Effector memory CD4-positive, alpha-beta T cell (primary cell): Measurements from ENCODE around the gene PKDCC.
A peak's percentile ranks its signal among the peaks of the same experiment; 100 is the strongest.

Experiments
- DNase-seq, 3 donors: peaks; one replicate each; pipeline ENCODE4 v3.0.0-alpha.2; 2020
- H3K27ac ChIP-seq: 2 replicates; pipeline ENCODE4 v1.7.0; 2013; ENCODE audit warnings: mild to moderate bottlenecking, low read length, moderate library complexity; ENCODE audit not compliant: insufficient read depth, poor library complexity, severe bottlenecking
- H3K27me3 ChIP-seq: replicated peaks from 2 replicates; pipeline ENCODE4 v1.7.0; 2013; ENCODE audit warnings: mild to moderate bottlenecking, low read length; ENCODE audit not compliant: insufficient read depth, control insufficient read depth, poor library complexity, severe bottlenecking
- H3K36me3 ChIP-seq: 2 replicates; pipeline ENCODE4 v1.7.0; 2013; ENCODE audit warnings: mild to moderate bottlenecking, low read length, moderate library complexity; ENCODE audit not compliant: control insufficient read depth, insufficient read depth
- H3K4me1 ChIP-seq: 2 replicates; pipeline ENCODE4 v1.7.0; 2013; ENCODE audit warnings: low read length, mild to moderate bottlenecking; ENCODE audit not compliant: control insufficient read depth, insufficient read depth, poor library complexity, severe bottlenecking
- H3K4me3 ChIP-seq: 2 replicates; pipeline ENCODE4 v1.7.0; 2013; ENCODE audit warnings: low read length, low read depth, mild to moderate bottlenecking; ENCODE audit not compliant: insufficient read depth, poor library complexity, severe bottlenecking
- H3K9me3 ChIP-seq: 2 replicates; pipeline ENCODE4 v1.7.0; 2013; ENCODE audit warnings: mild to moderate bottlenecking, low read length, moderate library complexity; ENCODE audit not compliant: control insufficient read depth

Gene PKDCC

GRCh38 chr2:42041377-42042127 is 6.3 kb upstream of the PKDCC start:
- Histone ChIP-seq H3K9me3 (no peaks in the 10 kb centered on the region), H3K4me3 (no peak overlapping the region), H3K27ac (no peak overlapping the region), H3K36me3 (no peaks in the 10 kb centered on the region), H3K27me3 (peaks cover 4% of the 10 kb centered on the region), H3K4me1 (no peaks in the 10 kb centered on the region)
- no peak for DNase-seq

- no peak for DNase-seq
- Histone ChIP-seq H3K27me3 (peaks cover 11% of the 10 kb centered on the region), H3K27ac (no peak overlapping the region)
These were observed 5.0 kb upstream of the PKDCC start for GRCh38 chr2:42042631-42043355.

GRCh38 chr2:42043789-42044394 is 3.9 kb upstream of the PKDCC start:
- peaks cover 16% of the 10 kb centered on the region for H3K27me3 ChIP-seq

More at GRCh38 chr2:42042631-42043355, 5.0 kb upstream of the PKDCC start:
- no peaks in the 10 kb centered on the region for H3K36me3 ChIP-seq
- no peaks in the 10 kb centered on the region for H3K9me3 ChIP-seq
- H3K4me1 ChIP-seq, result peaks cover 8% of the 10 kb centered on the region
- H3K4me3 ChIP-seq, result no peak overlapping the region

DNA sequence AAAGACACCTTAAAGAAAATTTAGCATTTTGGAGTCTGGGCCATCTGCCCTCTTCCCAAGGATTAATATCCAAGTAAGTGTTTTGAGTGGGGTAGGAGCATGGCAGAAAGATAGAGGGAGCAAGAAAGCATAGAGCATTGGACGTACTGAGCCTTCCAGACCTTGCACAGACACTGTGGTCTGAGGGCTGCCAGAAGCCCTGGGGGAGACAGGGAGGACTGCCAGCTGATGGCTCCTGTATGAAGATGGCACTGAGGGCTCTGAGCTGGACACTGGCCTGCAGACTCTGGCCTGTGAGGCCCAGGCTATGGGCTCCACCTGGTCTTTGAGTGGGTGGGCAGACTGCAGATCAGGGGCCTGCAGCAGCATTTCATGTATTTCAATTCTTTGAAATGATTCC is 2.9 kb upstream of the PKDCC start:
- Histone ChIP-seq H3K27me3 (peaks cover 24% of the 10 kb centered on the region), H3K4me3 (no peak overlapping the region), H3K36me3 (no peaks in the 10 kb centered on the region), H3K9me3 (no peaks in the 10 kb centered on the region), H3K4me1 (peaks cover 8% of the 10 kb centered on the region), H3K27ac (no peak overlapping the region)
- DNase-seq, result no peak

More at GRCh38 chr2:42043789-42044394, 3.9 kb upstream of the PKDCC start:
- no peak overlapping the region for H3K4me3 ChIP-seq
- H3K36me3 ChIP-seq, result no peaks in the 10 kb centered on the region
- H3K9me3 ChIP-seq, result no peaks in the 10 kb centered on the region
- H3K4me1 ChIP-seq, result peaks cover 8% of the 10 kb centered on the region
- no peak for DNase-seq
- no peak overlapping the region for H3K27ac ChIP-seq

DNA sequence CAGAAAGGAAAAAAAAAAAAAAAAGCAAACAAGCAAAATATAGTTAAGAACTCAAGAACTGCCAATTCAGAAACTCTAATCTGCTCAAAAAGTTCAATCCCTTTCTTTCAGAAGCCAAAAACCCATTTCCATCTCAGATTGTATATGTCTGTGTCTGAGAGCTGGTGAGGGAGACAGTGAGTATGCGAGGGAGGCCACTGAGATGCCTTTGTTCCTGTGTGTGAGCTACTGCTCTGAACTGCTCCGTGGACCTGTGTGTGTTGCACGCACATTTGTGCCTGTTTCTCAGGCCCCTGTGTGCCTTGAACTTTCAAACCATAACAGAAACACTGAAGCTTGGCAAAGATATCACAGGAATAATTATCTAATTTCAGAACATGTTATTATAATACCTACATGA is 2.5 kb upstream of the PKDCC start:
- Histone ChIP-seq H3K9me3 (no peaks in the 10 kb centered on the region), H3K27ac (no peak overlapping the region), H3K4me1 (peaks cover 8% of the 10 kb centered on the region), H3K4me3 (no peak overlapping the region), H3K27me3 (peaks cover 28% of the 10 kb centered on the region), H3K36me3 (no peaks in the 10 kb centered on the region)
- DNase-seq, result no peak

- H3K27ac ChIP-seq, result no peak overlapping the region
- DNase-seq, result no peak
- H3K9me3 ChIP-seq, result no peaks in the 10 kb centered on the region
- peaks cover 8% of the 10 kb centered on the region for H3K4me1 ChIP-seq
- H3K27me3 ChIP-seq, result peaks cover 26% of the 10 kb centered on the region
- no peak overlapping the region for H3K4me3 ChIP-seq
- H3K36me3 ChIP-seq, result no peaks in the 10 kb centered on the region
These were observed 1.7 kb upstream of the PKDCC start for GRCh38 chr2:42045848-42046748.

DNA sequence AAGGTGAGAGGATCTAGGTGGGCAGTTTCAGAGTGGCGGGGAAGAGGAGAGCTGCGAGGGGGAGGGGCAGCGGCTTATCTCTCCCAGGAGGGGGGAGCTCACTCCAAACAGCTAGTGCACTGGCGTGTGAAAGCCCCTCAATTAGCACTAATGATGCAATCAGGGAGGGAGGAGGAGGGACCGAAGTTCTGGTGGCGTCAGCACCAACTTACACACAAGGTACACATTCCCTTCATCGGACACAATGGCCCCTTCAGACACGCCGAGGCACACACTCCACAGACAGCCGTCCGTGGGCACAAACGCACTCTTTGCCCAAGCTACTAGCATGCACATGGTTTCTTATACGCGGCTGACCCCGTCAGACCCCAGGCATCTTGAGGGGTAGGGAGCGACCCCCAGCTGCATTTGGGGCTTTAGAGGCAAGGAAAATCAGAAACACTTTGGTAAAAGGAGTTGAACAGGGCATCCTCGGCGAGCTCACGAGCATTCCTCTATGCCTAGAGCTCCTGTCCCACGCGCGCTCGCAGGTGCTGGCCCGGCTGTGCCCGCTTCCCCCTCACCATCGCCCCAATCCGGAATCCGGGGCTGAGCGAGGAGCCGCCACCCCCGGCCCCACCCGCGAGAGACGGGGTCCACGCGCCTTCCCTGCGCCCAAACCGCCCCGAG is 868 bp upstream of the PKDCC start:
- Histone ChIP-seq H3K36me3 (no peaks in the 10 kb centered on the region), H3K4me3 (peak overlapping the region; percentile 52), H3K27ac (no peak overlapping the region), H3K4me1 (peaks cover 8% of the 10 kb centered on the region), H3K9me3 (no peaks in the 10 kb centered on the region), H3K27me3 (peaks cover 26% of the 10 kb centered on the region)
- no peak for DNase-seq

- Histone ChIP-seq H3K27me3 (peaks cover 26% of the 10 kb centered on the region), H3K4me1 (peaks cover 8% of the 10 kb centered on the region), H3K9me3 (no peaks in the 10 kb centered on the region), H3K36me3 (no peaks in the 10 kb centered on the region), H3K4me3 (no peak overlapping the region), H3K27ac (no peak overlapping the region)
- no peak for DNase-seq
These were observed 739 bp downstream of the PKDCC start for GRCh38 chr2:42048299-42049220.
